ENCODE measurements around the gene MRPS34.
A peak's percentile ranks its signal among the peaks of the same experiment; 100 is the strongest.

The MRPS34 gene

GRCh38 chr16:1769402-1770300 lies 3.3 kb downstream of the MRPS34 start:
- Histone ChIP-seq H3K9me2 (ENCODE audit: low read depth, low read length) (no peaks in the 10 kb centered on the region), H3K79me2 (ENCODE audit: insufficient read depth, low read length) (0 out of 2 replicates have a peak, but pooled peaks cover 3% of the 10 kb centered on the region), H3K27ac (ENCODE audit: low read depth, low read length, poor library complexity, severe bottlenecking) (peak overlapping the region; percentile 59), H3K4me2 (ENCODE audit: low read length) (peak overlapping the region; percentile 91), H3K9me3 (ENCODE audit: low read length) (no peaks in the 10 kb centered on the region), H2AFZ (ENCODE audit: low read length) (no peak overlapping the region), H3F3A (ENCODE audit: insufficient read depth, low read length) (no peaks in the 10 kb centered on the region), H3K27me3 (ENCODE audit: insufficient read depth, low read length) (no peaks in the 10 kb centered on the region), H3K9ac (ENCODE audit: low read length) (peak overlapping the region; percentile 88; the same call in 1 of the 2 replicates), H3K36me3 (ENCODE audit: insufficient read depth, low read length) (peaks cover 58% of the 10 kb centered on the region), H4K20me1 (ENCODE audit: insufficient read depth, low read length) (no peaks in the 10 kb centered on the region), H3K4me3 (ENCODE audit: low read depth, low read length, poor library complexity, severe bottlenecking) (peak overlapping the region; percentile 85), H3K4me1 (ENCODE audit: insufficient read depth, low read length, severe bottlenecking) (peaks cover 21% of the 10 kb centered on the region)
- TF ChIP-seq, protein P1, sequence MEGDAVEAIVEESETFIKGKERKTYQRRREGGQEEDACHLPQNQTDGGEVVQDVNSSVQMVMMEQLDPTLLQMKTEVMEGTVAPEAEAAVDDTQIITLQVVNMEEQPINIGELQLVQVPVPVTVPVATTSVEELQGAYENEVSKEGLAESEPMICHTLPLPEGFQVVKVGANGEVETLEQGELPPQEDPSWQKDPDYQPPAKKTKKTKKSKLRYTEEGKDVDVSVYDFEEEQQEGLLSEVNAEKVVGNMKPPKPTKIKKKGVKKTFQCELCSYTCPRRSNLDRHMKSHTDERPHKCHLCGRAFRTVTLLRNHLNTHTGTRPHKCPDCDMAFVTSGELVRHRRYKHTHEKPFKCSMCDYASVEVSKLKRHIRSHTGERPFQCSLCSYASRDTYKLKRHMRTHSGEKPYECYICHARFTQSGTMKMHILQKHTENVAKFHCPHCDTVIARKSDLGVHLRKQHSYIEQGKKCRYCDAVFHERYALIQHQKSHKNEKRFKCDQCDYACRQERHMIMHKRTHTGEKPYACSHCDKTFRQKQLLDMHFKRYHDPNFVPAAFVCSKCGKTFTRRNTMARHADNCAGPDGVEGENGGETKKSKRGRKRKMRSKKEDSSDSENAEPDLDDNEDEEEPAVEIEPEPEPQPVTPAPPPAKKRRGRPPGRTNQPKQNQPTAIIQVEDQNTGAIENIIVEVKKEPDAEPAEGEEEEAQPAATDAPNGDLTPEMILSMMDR (IDR thresholded peaks at IDR 0.05; ENCODE audit: low read length), result no peak
- no peak for TF ChIP-seq EZH2 (IDR thresholded peaks at IDR 0.05; ENCODE audit: borderline replicate concordance, low read length)

DNA sequence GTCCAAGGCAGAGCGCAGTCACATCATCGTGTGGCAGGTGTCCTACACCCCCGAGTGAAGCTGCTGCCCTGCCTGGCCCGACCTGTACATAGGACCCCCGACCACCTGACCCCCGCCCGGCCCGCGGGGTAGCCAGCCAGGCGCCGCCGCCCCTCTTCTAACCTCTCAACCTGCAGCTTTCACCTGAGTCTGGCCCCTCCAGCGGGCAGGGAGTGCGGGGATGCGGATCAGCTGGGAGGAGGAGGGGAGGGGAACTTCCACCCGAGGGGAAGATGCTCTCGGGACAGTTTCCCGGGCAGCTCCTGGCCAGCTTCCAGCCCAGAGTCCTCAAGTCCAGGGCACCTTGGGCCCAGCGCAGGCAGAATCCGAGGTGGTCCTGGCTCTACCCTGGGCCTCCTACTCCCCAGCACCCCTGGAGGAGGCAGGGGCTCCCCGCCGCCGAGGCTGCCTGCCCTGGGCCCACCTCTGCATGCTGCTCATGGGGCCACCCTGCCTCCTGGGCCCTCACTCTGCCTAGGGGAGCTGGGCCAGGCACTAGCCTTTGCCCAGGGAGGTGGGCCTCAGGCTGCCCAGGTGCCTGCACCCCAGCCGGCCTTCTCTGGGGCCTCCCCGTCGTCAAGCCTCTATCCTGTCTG lies 4.0 kb downstream of the MRPS34 start:
- Histone ChIP-seq H3K4me2 (ENCODE audit: low read length) (no peak overlapping the region), H2AFZ (ENCODE audit: low read length) (no peak overlapping the region), H3K9me2 (ENCODE audit: low read depth, low read length) (no peaks in the 10 kb centered on the region), H4K20me1 (ENCODE audit: insufficient read depth, low read length) (no peaks in the 10 kb centered on the region), H3K9me3 (ENCODE audit: low read length) (no peaks in the 10 kb centered on the region), H3K4me3 (ENCODE audit: low read depth, low read length, poor library complexity, severe bottlenecking) (no peak overlapping the region), H3K9ac (ENCODE audit: low read length) (no peak overlapping the region), H3K27ac (ENCODE audit: low read depth, low read length, poor library complexity, severe bottlenecking) (no peak overlapping the region), H3K4me1 (ENCODE audit: insufficient read depth, low read length, severe bottlenecking) (peaks cover 14% of the 10 kb centered on the region), H3K36me3 (ENCODE audit: insufficient read depth, low read length) (peaks cover 66% of the 10 kb centered on the region), H3K27me3 (ENCODE audit: insufficient read depth, low read length) (no peaks in the 10 kb centered on the region), H3F3A (ENCODE audit: insufficient read depth, low read length) (no peaks in the 10 kb centered on the region), H3K79me2 (ENCODE audit: insufficient read depth, low read length) (0 out of 2 replicates have a peak, but pooled peaks cover 3% of the 10 kb centered on the region)
- TF ChIP-seq EZH2 (IDR thresholded peaks at IDR 0.05; ENCODE audit: borderline replicate concordance, low read length), result no peak
- TF ChIP-seq, protein P1 (IDR thresholded peaks at IDR 0.05; ENCODE audit: low read length), result no peak

DNA sequence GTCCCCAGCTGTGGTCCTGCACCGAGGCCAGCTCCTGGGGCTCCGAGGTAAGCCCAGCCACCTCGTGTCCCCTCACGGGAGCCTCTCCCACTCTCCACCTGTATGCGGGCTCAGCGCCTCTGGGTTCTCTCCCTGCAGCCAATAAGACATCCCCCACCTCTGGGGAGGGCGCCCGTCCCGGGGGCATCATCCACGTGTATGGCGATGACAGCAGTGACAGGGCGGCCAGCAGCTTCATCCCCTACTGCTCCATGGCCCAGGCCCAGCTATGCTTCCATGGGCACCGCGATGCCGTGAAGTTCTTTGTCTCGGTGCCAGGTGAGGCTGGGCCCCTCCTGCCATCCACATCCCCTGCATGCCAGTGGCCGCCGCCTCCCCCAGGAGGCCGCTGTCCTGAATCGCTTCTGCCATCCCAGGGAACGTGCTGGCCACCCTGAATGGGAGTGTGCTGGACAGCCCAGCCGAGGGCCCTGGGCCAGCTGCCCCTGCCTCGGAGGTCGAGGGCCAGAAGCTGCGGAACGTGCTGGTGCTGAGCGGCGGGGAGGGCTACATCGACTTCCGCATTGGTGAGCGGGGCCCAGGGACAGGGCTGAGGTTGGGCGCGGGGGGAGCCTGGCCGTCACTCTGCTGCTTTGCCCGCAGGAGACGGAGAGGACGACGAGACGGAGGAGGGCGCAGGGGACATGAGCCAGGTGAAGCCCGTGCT lies 4.7 kb downstream of the MRPS34 start:
- Histone ChIP-seq H2AFZ (ENCODE audit: low read length) (no peak overlapping the region), H3K79me2 (ENCODE audit: insufficient read depth, low read length) (0 out of 2 replicates have a peak, but pooled peaks cover 3% of the 10 kb centered on the region), H3K4me1 (ENCODE audit: insufficient read depth, low read length, severe bottlenecking) (peaks cover 10% of the 10 kb centered on the region), H3K4me3 (ENCODE audit: low read depth, low read length, poor library complexity, severe bottlenecking) (no peak overlapping the region), H3F3A (ENCODE audit: insufficient read depth, low read length) (no peaks in the 10 kb centered on the region), H3K9ac (ENCODE audit: low read length) (no peak overlapping the region), H3K9me3 (ENCODE audit: low read length) (no peaks in the 10 kb centered on the region), H3K27ac (ENCODE audit: low read depth, low read length, poor library complexity, severe bottlenecking) (no peak overlapping the region), H3K9me2 (ENCODE audit: low read depth, low read length) (no peaks in the 10 kb centered on the region), H3K36me3 (ENCODE audit: insufficient read depth, low read length) (peaks cover 70% of the 10 kb centered on the region), H3K27me3 (ENCODE audit: insufficient read depth, low read length) (no peaks in the 10 kb centered on the region), H4K20me1 (ENCODE audit: insufficient read depth, low read length) (no peaks in the 10 kb centered on the region), H3K4me2 (ENCODE audit: low read length) (no peak overlapping the region)
- TF ChIP-seq, protein P1 (IDR thresholded peaks at IDR 0.05; ENCODE audit: low read length), result no peak
- no peak for TF ChIP-seq EZH2 (IDR thresholded peaks at IDR 0.05; ENCODE audit: borderline replicate concordance, low read length)

Data from OCI-LY1 (cell line).